ENCODE data around the gene HJURP.

The HJURP gene

DNA sequence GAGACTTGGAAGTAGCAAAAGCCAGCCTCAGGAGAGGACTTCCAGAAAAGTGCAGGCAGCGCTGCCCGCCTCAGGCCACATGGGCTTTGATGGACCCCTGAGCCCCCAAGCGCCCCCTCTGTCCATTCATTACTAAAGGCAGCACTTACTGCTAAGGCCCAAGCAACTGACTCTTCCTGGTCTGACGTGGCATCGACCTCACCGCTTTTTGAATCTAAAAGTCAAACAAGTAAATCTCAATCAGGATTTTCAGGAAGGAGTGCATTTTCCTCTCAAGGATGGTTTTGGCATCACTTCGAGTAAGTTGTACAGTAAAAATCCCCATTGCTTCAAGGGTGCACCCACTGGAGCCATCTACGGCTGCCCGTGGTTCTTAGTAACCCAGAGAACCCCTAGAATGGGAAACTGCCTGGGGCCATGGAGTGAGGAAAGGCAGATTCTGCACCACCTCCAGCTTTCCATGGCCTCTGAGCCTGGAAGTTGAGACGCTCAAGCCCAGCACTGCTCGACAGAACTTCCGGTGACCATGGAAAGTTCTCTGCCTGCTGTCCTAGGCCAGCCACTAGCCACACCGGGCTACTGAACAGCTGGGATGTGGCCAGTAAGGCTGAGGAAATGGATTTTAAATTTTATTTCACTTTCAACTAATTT is 7.0 kb downstream of the HJURP start:
- DNase-seq, result no peak

DNA sequence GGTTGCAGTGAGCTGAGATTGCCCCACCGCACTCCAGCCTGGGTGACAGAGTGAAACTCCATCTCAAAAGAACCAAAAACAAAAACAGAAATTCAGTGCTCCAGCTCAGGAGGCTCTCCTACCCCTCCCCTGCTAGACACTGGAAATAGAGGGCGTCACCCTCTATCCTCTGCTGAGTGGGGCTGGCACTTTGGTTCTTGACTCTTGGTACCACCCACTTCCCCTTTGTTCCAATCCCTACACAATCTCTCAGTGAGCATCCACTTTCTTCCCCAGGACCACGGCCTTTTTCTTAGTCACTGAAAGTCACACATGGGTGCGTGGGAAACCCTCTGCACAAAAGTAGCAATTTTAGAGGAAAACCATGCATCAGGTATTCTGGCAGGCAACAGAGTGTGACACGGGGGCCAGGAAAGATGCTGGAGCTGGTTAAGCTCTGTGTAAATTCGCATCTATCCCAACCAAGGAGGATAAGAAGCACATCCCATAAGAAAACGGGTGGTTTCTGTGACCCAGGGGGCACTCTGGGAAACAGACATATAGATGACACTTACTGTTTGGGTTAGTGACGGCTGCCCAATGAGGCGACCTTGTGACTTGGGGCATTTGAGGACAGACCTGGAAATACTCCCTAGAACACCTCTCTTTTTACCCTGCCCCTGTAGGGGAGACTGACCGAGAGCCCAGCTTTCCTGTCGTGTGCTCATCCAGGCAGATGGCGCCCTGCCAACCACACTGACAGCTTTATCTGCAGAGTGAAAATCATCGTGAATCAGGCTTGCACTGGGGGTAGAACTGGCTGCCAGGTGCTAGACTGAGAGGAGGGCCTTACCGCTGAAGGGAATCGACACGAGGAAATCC is 7.7 kb downstream of the HJURP start:
- DNase-seq, result no peak

DNA sequence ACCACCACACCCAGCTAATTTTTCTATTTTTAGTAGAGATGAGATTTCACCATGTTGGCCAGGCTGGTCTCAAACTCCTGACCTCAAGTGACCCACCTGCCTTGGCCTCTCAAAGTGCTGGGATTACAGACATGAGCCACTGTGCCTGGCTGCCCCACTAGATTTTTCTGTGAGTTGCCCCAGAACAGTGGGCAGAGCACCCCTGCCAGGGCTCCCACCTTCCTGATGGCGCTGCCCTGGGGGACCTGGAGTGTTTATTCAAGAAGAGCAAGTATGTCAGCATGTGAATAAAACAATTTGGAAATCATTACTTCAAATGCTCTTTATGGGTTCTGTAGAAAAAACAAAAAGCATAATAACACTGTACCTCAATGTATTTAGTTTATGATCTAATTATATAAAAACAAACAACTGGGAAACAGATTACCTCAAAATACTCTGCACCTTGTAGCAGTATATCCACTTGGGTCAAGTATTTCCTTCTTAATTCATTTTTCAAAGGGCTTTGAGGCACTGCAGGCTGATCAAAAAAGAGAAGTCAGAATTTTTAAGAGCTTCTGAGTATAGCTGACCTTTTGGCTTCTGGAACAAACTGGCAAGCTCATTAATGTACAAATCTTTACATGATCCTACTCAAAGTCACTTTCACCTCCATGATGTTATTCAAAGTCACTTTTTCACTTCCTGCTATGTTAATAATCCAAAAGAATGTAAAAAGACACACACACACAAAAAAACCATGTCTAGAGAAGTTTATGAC is 8.9 kb downstream of the HJURP start:
- DNase-seq, result no peak

- no peak for DNase-seq
Measured at GRCh38 chr2:233844836-233845235, 9.5 kb downstream of the HJURP start.

DNA sequence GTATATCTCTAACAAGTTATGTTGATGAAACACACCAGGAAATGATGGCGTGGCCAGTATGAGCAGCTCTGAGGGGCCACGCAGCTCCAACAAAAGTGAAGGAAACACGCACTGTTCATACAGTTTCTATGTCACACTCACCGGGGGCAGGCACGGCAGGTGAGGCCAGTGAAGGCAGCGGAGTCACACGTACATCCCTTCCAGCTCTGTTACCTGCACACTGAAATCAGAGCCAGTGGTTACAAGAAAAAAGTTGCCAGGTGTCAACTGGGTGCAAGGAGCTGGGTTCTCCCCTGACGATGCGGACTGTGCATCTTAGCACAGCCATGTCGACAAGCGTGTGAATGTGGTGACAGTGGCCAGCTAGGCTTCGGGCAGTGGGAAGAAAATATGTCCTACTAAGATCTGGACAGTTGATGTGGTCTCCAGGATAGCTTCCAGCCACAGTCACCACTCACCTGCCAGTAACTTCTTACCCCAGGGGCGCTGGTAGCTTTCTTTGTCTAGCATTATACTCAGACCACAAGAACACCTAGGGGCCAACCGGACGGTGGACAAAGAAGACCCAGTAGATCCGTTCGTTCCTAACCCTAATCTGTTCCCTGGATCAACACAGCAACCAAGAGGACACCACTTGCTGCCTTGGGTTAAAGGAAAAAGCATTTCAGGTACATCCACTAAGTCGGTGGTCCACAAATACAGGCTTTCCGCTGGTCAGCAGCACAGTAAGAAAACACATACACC is 10.1 kb downstream of the HJURP start:
- DNase-seq, result no peak

DNA sequence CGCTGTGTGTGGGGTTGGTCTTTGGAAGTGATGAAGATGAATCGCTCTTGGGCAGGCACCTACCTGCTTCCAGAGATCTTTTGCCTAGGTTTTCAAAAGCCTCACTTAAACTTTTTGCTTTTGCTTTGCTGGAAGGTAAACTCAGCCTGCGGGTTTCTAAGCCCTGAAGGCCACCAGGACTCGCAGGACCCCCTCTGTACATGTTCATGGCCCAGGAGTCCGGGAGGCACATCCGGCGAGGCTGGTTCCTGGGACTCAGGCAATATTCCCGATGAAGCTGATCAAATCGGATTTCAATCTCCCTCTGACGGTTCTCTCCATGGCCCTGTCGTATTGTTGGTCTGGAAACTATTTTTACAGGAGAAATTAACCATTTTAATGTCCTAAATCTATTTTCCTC is 13.2 kb downstream of the HJURP start:
- DNase-seq, result no peak

DNA sequence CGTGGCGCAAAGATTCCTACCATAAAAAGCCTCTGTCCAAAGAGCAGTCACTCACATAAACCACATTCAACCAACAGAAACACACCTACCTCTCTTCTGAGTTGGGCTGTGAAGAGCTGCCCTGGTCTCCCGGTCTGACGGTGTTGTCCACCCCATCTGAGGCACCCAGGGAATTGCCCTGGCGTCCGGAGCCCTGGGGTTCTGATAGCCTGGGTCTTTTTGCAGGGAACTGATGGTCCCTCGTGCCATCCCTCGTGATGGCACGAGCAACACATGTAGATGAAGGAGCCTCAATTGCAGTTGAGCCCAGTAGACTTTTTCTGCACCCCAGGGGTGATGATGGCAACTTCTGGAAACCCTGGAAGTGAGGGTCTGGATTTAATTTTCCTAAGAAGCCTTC is 13.8 kb downstream of the HJURP start:
- DNase-seq, result no peak

DNA sequence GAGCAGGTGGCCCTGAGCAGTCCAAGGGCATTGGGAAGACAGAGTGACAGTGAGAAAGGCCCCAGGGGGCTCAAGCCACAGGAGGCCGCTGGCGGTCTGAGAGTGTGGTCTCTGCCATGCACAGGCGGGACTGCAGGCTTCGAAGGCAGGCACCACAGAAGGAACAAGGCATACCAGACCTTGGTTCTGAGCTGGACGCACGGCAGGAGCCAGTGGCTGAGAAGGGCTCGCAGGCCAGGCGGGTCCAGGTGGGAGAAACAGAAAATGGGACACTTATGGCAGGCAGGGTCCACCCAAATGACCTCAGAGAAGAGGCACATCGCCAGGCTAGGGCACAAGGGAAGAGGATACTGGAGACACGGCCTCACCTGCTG is 14.9 kb downstream of the HJURP start:
- no peak for DNase-seq

- no peak for DNase-seq
Measured at GRCh38 chr2:233838726-233839446, 15.4 kb downstream of the HJURP start.

GRCh38 chr2:233838251-233838650 is 16.1 kb downstream of the HJURP start:
- no peak for DNase-seq

- DNase-seq, result no peak
Measured at GRCh38 chr2:233837694-233838229, 16.6 kb downstream of the HJURP start.

- DNase-seq, result no peak
Measured at GRCh38 chr2:233836359-233836758, 18.0 kb downstream of the HJURP start.

GRCh38 chr2:233835230-233836186 is 18.8 kb downstream of the HJURP start:
- no peak for DNase-seq

DNA sequence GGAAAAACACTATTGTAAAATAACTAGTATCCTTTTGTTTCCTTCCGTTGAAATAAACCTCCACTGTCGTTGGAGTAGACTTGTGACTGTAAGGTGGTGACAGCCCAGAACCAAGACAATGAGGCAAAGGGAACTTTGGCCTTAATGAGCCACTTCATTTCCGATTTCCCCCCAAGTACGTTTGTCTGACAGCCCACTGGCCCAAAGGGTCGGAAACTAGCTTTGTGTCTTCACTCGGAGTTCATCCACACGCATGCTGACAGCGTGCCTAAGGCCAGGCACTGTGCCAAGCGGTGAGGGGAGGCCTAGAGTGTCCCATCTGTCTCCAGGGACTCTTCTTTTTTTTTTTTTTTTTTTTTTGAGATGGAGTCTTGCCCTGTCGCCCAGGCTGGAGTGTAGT is 21.0 kb downstream of the HJURP start:
- DNase-seq, result no peak

GRCh38 chr2:233832869-233833311 is 21.4 kb downstream of the HJURP start:
- no peak for DNase-seq

GRCh38 chr2:233832414-233832813 is 21.9 kb downstream of the HJURP start:
- no peak for DNase-seq

DNA sequence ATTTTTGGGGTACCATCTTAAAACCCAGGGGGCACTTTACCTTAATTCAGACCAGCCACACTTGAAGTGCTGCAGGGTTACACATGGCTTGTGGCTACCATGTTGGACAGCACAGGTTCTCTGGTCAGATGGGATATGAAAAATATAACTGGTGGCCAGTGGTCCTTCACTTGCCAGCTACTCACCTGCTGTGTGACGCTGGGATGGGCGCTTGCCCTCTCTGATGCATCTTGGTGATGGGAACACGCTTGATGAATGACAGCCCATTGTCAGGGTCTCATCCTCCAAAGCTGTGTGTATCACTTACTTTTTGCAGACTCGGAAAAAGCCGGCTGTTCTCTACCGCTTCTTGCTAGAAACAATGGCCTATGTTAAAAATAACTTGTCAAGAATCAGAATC is 22.5 kb downstream of the HJURP start:
- no peak for DNase-seq

- DNase-seq, result no peak
Measured at GRCh38 chr2:233831011-233831721, 23.2 kb downstream of the HJURP start.

GRCh38 chr2:233830111-233830802 is 24.1 kb downstream of the HJURP start:
- no peak for DNase-seq

Data from bone marrow (tissue), 2 donors.